ENCODE results near the gene ESRRA. TPM values are rescaled to one million over a fixed set of nuclear protein-coding genes. Genes with fewer than 3 reads are reported as not detected.

Gene ESRRA
- total RNA-seq, 1 donor from 2014 or later: 14.2 TPM

DNA sequence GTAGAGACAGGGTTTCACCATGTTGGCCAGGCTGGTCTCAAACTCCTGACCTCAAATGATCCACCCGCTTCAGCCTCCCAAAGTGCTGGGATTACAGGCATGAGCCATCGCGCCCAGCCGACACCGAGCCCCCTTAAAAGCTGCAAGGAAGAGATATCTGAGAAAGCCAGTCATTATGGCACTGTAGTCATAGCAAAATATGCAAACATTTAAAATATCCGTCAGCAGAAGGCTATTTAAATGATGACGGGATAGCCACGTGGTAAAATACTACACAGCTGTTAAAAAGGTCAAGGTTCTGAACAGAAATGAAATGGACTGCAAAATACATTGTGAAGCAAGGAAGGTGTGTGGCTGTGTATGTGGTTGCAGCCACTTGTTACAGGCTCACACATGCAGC is 28.2 kb downstream of the ESRRA start:
- DNase-seq: no peak

DNA sequence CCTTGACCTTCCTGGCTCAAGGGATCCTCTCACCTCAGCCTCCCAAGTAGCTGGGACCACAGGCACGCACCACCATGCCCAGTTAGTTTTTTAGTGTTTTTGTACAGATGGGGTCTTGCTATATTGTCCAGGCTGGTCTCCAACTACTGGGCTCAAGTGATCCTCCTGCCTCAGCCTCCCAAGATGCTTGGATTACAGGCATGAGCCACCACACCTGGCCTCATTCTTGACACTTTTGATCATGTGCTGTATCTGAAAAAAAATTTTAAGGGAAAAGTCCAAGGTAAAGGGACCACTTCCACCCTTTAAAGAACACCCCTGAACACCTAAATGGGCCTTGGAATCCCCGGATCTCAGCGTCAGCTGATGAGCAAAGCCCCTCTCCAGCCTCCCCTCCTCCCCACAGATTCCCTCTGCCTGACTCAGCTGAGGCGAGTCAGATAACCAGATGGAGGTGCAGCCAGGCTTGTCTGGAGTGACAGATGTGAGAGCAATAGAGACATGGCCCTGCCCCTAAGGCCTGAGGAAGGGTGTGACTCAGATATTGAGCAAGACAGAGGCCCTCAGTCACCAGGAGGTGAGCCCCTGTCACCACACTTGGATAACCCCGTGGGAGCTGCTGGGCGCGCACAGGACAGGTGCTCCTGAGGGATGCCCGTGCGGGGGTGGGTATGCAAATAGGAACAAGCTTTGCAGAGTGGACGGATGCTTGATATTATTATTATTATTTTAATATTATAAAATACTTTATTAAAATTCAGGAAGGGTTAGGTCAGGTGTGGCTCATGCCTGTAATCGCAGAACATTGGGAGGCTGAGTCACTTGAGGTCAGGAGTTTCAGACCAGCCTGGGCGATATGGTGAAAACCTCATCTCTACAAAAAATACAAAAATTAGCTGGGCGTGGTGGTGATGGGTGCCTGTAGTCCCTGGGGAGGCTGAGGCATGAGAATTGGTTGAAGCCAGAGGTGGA is 29.7 kb downstream of the ESRRA start:
- DNase-seq: no peak

GRCh38 chr11:64337538-64338249 is 32.4 kb downstream of the ESRRA start:
- DNase-seq: no peak

DNA sequence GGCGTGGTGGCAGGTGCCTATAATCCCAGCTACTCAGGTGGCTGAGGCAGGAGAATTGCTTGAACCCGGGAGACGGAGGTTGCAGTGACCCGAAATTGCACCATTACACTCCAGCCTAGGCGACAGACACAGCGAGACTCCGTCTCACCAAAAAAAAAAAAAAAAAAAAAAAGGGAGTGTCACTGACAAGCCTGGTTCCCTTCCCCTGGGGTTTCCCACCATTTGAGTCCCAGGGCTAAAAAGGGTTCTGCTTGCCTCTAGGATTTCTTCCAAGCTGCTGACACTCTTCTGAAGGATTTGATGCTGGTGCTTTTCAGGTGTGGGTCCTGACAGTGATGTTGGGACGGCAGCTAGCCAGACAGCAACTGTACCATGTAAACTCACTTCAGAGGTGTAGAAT is 33.4 kb downstream of the ESRRA start:
- no peak for DNase-seq

DNA sequence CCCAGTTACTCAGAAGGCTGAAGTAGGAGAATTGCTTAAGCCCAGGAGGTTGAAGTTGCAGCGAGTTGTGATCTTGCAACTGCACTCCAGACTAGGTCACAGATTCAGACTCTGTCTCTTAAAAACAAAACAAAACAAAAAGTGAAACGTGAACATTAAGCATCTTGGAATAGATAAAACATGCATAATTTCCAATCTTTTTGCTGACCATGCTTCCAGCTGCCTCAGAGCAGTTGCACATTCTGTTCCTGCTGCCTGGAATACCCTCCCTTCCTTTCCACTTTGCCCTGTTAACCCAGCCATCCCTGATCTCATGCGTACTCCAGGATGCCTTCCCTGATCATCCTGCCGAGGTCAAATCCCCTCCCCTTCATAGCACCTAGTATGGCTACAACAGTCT is 34.0 kb downstream of the ESRRA start:
- DNase-seq: no peak

DNA sequence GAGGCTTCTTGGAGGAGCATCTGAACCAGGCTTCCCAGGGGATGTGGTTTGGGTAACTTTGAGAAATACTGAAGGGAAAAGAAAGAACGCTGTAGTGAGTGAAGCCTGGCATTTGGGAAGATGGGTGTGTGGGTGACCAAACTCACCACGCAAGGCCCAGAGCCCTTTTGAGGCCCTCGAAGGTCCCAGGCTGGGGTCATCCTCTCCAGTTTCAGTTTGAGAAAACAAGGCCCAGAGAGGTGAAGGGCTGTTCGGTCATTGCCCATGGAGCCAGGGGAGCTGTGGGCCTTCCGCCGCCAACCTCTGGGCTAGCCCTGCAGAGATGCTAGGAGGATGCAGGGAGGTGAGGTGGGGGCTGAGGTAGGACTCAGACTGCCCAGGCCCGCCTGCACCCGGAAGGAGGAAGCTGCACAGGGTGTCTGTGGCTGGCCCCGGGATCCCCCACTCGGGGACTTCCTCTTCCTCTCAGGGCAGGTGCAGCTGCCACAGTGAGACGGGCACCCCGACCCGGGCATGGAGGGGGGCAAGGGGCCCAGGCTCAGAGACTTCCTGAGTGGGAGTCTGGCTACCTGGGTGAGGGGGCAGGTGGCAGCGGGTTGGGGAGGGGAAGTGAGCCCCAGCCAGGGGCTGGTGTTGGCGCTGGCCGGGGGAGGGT is 34.6 kb downstream of the ESRRA start, which contains the start of gene CCDC88B:
Gene CCDC88B, plus strand, starts transcription at position 451 of the 655 bp plus-strand sequence. Its CDS starts 63 bp downstream, at position 514.
- DNase-seq: no peak

GRCh38 chr11:64340671-64341335 is 35.5 kb downstream of the ESRRA start:
- no peak for DNase-seq

GRCh38 chr11:64341429-64341828 is 36.1 kb downstream of the ESRRA start:
- DNase-seq: no peak

DNA sequence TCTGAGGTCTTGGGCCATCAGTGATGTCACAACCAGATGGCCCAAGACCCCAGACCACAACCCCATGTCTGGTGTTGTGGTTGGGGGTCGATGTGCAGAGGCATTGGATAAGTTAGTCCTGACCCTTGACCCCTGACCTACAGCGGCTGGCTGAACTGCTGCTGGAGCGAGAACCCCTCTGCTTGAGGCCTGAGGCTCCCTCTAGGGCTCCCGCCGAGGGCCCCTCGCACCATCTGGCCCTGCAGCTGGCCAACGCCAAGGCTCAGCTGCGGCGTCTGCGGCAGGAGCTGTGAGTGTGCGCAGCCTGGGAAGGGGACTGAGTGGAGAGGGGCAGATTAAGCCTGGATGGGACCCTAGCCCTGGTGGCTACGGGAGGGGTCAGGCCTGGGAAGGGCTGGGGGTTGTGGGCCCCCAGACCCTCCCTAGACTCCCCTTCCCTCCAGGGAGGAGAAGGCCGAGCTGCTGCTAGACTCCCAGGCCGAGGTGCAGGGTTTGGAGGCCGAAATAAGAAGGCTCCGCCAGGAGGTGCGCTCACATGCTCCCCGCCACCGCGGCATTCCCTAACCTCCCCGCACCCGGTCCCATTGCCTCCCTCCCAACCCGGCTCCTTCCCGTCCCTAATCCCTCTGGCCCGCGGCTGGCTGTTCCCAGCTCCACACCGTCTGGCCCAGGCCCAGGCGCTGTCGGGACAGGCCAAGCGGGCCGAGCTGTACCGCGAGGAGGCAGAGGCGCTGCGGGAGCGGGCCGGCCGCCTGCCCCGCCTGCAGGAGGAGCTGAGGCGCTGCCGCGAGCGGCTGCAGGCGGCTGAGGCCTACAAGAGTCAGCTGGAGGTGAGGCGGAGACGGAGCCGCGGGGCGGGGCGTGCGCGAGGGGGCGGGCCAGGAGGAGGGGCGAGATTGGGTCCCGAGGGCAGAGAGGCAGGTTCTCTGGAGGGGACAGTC is 36.8 kb downstream of the ESRRA start:
- peak; percentile 66 for DNase-seq

- no peak for DNase-seq
Measured at GRCh38 chr11:64342869-64343745, 37.8 kb downstream of the ESRRA start.

DNA sequence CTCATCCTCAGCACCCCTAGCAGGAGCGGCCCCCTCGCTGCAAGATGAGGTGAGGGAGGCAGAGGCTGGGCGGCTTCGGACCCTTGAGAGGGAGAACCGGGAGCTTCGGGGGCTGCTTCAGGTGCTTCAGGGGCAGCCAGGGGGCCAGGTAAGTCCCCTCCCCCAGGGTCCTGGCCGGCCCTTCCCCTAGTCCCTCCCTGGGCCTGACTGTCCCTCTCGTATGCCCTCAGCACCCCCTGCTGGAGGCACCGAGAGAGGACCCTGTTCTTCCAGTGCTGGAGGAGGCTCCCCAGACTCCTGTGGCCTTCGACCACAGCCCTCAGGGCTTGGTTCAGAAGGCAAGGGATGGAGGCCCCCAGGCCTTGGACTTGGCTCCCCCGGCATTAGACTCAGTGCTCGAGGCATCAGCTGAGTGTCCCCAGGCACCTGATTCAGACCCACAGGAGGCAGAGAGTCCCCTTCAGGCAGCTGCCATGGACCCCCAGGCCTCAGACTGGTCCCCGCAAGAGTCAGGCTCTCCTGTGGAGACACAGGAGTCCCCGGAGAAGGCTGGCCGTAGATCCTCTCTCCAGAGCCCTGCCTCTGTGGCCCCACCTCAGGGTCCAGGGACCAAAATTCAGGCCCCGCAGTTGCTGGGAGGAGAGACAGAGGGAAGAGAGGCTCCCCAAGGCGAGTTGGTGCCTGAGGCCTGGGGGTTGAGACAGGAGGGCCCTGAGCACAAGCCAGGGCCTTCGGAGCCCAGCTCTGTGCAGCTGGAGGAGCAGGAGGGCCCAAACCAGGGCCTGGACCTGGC is 38.6 kb downstream of the ESRRA start:
- DNase-seq: no peak

DNA sequence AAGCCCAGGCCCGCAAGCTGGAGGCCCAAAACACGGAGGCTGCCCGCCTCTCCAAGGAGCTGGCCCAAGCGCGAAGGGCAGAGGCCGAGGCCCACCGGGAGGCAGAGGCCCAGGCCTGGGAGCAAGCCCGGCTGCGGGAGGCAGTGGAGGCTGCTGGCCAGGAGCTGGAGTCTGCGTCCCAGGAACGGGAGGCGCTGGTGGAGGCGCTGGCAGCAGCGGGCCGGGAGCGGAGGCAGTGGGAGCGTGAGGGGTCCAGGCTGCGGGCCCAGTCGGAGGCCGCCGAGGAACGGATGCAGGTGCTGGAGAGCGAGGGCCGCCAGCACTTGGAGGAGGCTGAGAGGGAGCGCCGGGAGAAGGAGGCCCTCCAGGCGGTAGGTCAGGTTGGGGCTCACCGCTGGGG is 39.5 kb downstream of the ESRRA start:
- no peak for DNase-seq

DNA sequence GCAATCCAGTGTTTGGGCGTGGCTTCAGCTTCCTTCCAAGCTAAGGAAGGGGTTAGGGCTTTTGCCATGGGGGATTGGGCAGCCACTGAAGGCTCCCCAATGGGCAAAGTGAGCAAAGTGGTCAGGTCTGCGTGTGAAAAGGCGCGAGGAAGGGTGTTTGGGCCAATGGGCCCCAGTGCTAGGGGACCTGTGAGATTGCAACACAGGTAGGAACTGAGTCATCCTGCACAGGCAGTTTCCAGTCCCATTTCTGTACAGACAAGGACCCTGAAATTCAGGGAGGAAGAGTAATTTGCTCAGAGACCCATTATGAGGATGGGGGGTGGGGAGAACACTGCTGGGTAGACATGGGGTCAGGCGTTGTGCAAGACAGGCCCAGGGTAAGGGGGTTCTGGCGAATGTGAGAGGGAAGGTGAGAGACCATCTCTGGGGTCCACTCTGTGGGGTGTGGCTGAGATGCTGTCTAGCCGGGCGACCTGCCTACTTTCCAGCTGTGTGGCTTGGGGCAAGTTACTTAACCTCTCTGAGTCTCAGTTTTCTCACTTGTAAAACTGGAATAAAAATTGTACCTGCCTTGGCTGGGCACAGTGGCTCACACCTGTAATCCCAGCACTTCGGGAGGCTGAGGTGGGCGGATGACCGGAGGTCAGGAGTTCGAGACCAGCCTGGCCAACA is 42.0 kb downstream of the ESRRA start:
- DNase-seq: no peak

- no peak for DNase-seq
Measured at GRCh38 chr11:64348383-64349024, 43.2 kb downstream of the ESRRA start.

DNA sequence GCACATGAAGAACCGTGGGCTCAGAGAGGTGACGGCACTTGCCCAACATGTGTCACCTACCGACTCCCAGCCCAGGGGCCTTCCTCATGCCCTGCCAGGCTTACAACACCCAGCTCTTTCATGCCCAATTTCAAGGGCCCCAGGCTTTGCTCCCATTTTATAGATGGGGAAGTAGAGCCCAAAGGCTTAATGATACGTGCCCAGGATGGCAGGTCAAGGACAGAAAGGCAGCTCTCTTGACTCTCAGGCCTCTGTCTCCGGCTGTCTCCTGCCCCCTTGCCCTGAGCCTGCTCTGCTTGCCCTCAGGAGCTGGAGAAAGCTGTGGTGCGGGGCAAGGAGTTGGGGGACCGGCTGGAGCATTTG is 43.7 kb downstream of the ESRRA start:
- DNase-seq: no peak

- no peak for DNase-seq
Measured at GRCh38 chr11:64349404-64349803, 44.1 kb downstream of the ESRRA start.

DNA sequence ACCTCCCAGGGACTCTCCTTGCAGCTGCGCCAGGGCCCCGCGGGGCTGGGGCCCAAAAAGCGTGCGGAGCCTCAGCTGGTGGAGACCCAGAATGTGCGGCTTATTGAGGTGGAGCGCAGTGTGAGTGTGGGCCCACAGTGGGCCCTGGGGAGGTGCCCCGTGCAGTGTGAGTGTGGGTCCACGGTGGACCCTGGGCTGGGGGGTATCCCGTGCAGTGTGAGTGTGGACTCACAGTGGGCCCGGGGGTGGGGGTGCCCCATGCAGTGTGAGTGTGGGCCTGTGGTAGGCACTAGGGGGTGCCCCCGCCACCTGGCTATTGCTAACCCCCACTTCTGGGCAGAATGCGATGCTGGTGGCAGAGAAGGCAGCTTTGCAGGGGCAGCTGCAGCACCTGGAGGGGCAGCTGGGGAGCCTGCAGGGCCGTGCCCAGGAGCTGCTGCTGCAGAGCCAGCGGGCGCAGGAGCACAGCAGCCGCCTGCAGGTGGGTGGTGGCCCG is 45.9 kb downstream of the ESRRA start:
- DNase-seq: no peak

Measured in occipital lobe (tissue), 2 donors.